ENCODE results near the gene KIF16B. TPM values are rescaled to one million over a fixed set of nuclear protein-coding genes. Genes with fewer than 3 reads are reported as not detected.

Gene KIF16B
- total and polyA plus RNA-seq, 2 of the 13 experiments (the other 11 are each of a cell fraction or from before 2014, with no cell fraction given), result 6.9 to 18.0 TPM

GRCh38 chr20:16573001-16573965, at the start of gene KIF16B (continued):
- peak; percentile 69 for TF ChIP-seq PRDM10 (CRISPR knock-in tag; IDR thresholded peaks at IDR 0.05; ENCODE audit: low read depth)
- TF ChIP-seq ZNF558 (CRISPR knock-in tag; IDR thresholded peaks at IDR 0.05; ENCODE audit: borderline replicate concordance), result peak; percentile 93; the same call in 1 of the 2 replicates
- peak; percentile 97 for TF ChIP-seq ZBTB7B (CRISPR knock-in tag; IDR thresholded peaks at IDR 0.05)
- peak; percentile 98 for TF ChIP-seq IRF9 (CRISPR knock-in tag; IDR thresholded peaks at IDR 0.05; ENCODE audit: borderline replicate concordance)
- TF ChIP-seq BRD4 (CRISPR knock-in tag; IDR thresholded peaks at IDR 0.05), result peak; percentile 79
- TF ChIP-seq PAWR (CRISPR knock-in tag; IDR thresholded peaks at IDR 0.05; ENCODE audit: borderline replicate concordance), result no peak; the same call in 1 of the 2 replicates
- peak; percentile 86 for TF ChIP-seq MXD4 (CRISPR knock-in tag; IDR thresholded peaks at IDR 0.05)
- TF ChIP-seq DMAP1 (CRISPR knock-in tag; IDR thresholded peaks at IDR 0.05), result peak; percentile 98
- TF ChIP-seq ATM (IDR thresholded peaks at IDR 0.05; ENCODE audit: borderline replicate concordance), result no peak
- peak; percentile 32; the same call in 1 of the 2 replicates for TF ChIP-seq HNF1A (IDR thresholded peaks at IDR 0.05; ENCODE audit: low read depth)
- peak; percentile 84; the same call in 1 of the 2 replicates for TF ChIP-seq HNF1A (CRISPR knock-in tag; IDR thresholded peaks at IDR 0.05; ENCODE audit: borderline replicate concordance)
- TF ChIP-seq AKNA (CRISPR knock-in tag; IDR thresholded peaks at IDR 0.05; ENCODE audit: borderline replicate concordance), result peak; percentile 59; the same call in 1 of the 2 replicates
- TF ChIP-seq ZBTB38 (CRISPR knock-in tag; IDR thresholded peaks at IDR 0.05), result peak; percentile 98
- TF ChIP-seq SRSF1 (optimal IDR thresholded peaks at IDR 0.05; ENCODE audit: low read depth, low read length), result peak; percentile 90
